ENCODE results near the gene TFAP2B. TPM values are rescaled to one million over a fixed set of nuclear protein-coding genes. Genes with fewer than 3 reads are reported as not detected.

The TFAP2B gene
- total RNA-seq, 1 donor from 2014 or later, result not detected

GRCh38 chr6:50840112-50840810 lies 21.6 kb downstream of the TFAP2B start:
- no peak for DNase-seq (ENCODE audit: low spot score in 2 of 2)
- Histone ChIP-seq H3K4me3 (no peak overlapping the region), H3K4me1 (no peaks in the 10 kb centered on the region), H3K27me3 (peaks cover 5% of the 10 kb centered on the region), H3K36me3 (no peaks in the 10 kb centered on the region), H3K9me3 (no peaks in the 10 kb centered on the region), H3K27ac (no peak overlapping the region)
- TF ChIP-seq CTCF (IDR thresholded peaks at IDR 0.05), result no peak
- intact Hi-C loops (cut with DNase I), result no loop called here

- no peak overlapping the region for H3K27ac ChIP-seq
- intact Hi-C loops (cut with DNase I), result no loop called here
- no peak for TF ChIP-seq CTCF (IDR thresholded peaks at IDR 0.05)
- no peak for DNase-seq (ENCODE audit: low spot score in 2 of 2)
- peaks cover 5% of the 10 kb centered on the region for H3K27me3 ChIP-seq
- H3K9me3 ChIP-seq, result no peaks in the 10 kb centered on the region
- no peaks in the 10 kb centered on the region for H3K4me1 ChIP-seq
- no peaks in the 10 kb centered on the region for H3K36me3 ChIP-seq
- no peak overlapping the region for H3K4me3 ChIP-seq
Observed at GRCh38 chr6:50840811-50841192, 22.1 kb downstream of the TFAP2B start.

- intact Hi-C loops (cut with DNase I), result no loop called here
- no peak overlapping the region for H3K27ac ChIP-seq
- H3K4me3 ChIP-seq, result no peak overlapping the region
- H3K36me3 ChIP-seq, result no peaks in the 10 kb centered on the region
- no peaks in the 10 kb centered on the region for H3K4me1 ChIP-seq
- no peak for TF ChIP-seq CTCF (IDR thresholded peaks at IDR 0.05)
- H3K27me3 ChIP-seq, result no peaks in the 10 kb centered on the region
- no peak for DNase-seq (ENCODE audit: low spot score in 2 of 2)
- no peaks in the 10 kb centered on the region for H3K9me3 ChIP-seq
Observed at GRCh38 chr6:50842446-50842845, 23.8 kb downstream of the TFAP2B start.

GRCh38 chr6:50842861-50843384 lies 24.3 kb downstream of the TFAP2B start:
- H3K27me3 ChIP-seq, result no peaks in the 10 kb centered on the region
- H3K36me3 ChIP-seq, result no peaks in the 10 kb centered on the region
- no peaks in the 10 kb centered on the region for H3K4me1 ChIP-seq
- H3K27ac ChIP-seq, result no peak overlapping the region
- intact Hi-C loops (cut with DNase I), result no loop called here
- H3K9me3 ChIP-seq, result no peaks in the 10 kb centered on the region
- no peak overlapping the region for H3K4me3 ChIP-seq
- no peak for DNase-seq (ENCODE audit: low spot score in 2 of 2)
- no peak for TF ChIP-seq CTCF (IDR thresholded peaks at IDR 0.05)

- Histone ChIP-seq H3K27me3 (no peaks in the 10 kb centered on the region), H3K4me3 (no peak overlapping the region)
Observed at GRCh38 chr6:50843842-50844241, 25.2 kb downstream of the TFAP2B start.

More at GRCh38 chr6:50843842-50844241, 25.2 kb downstream of the TFAP2B start:
- H3K36me3 ChIP-seq, result no peaks in the 10 kb centered on the region
- no peak for DNase-seq (ENCODE audit: low spot score in 2 of 2)
- no peak overlapping the region for H3K27ac ChIP-seq
- no peaks in the 10 kb centered on the region for H3K9me3 ChIP-seq
- intact Hi-C loops (cut with DNase I), result no loop called here
- H3K4me1 ChIP-seq, result no peaks in the 10 kb centered on the region
- TF ChIP-seq CTCF (IDR thresholded peaks at IDR 0.05), result no peak

All from ascending aorta (tissue), 2 donors.